Osteocyte (in vitro differentiated cells): Measurements from ENCODE around the gene TMEM181. TPM values are rescaled to one million over a fixed set of nuclear protein-coding genes. Genes with fewer than 3 reads are reported as not detected.

Experiments
- DNase-seq: peaks from one replicate; pipeline ENCODE4 v3.0.0; 2021; ENCODE audit warnings: mixed read lengths; ENCODE audit not compliant: unreplicated experiment; ENCODE audit errors: extremely low spot score
- H3K27ac Mint-ChIP-seq: one replicate; pipeline ENCODE4 v1.8.0; 2021; ENCODE audit warnings: mild to moderate bottlenecking, mixed read lengths; ENCODE audit not compliant: unreplicated experiment
- H3K27me3 Mint-ChIP-seq: one replicate; pipeline ENCODE4 v1.8.0; 2021; ENCODE audit warnings: mixed read lengths; ENCODE audit not compliant: unreplicated experiment
- H3K36me3 Mint-ChIP-seq: one replicate; pipeline ENCODE4 v1.8.0; 2021; ENCODE audit warnings: mixed read lengths; ENCODE audit not compliant: unreplicated experiment
- H3K4me1 Mint-ChIP-seq: one replicate; pipeline ENCODE4 v1.8.0; 2021; ENCODE audit warnings: mixed read lengths; ENCODE audit not compliant: unreplicated experiment
- H3K4me3 Mint-ChIP-seq: one replicate; pipeline ENCODE4 v1.8.0; 2021; ENCODE audit warnings: mild to moderate bottlenecking, moderate library complexity, mixed read lengths; ENCODE audit not compliant: unreplicated experiment
- H3K9me3 Mint-ChIP-seq: one replicate; pipeline ENCODE4 v1.8.0; 2021; ENCODE audit warnings: mixed read lengths; ENCODE audit not compliant: unreplicated experiment
- total RNA-seq: library from RNA; stranded (reverse); gene quantifications from 2 replicates; pipeline ENCODE4 v1.2.1, GENCODE V29; 2021
- TF ChIP-seq, protein P1 (sequence below): fragments of 200-600 bp; sonication (generic); IDR thresholded peaks from 2 replicates; pipeline ENCODE4 v1.5.0; 2021; ENCODE audit warnings: antibody characterized with exemption, mild to moderate bottlenecking, moderate library complexity

The TMEM181 gene
- total RNA-seq, 1 donor from 2014 or later, result 33.5 TPM

- peak overlapping the region; percentile 71 for H3K4me3 Mint-ChIP-seq
- TF ChIP-seq, protein P1, sequence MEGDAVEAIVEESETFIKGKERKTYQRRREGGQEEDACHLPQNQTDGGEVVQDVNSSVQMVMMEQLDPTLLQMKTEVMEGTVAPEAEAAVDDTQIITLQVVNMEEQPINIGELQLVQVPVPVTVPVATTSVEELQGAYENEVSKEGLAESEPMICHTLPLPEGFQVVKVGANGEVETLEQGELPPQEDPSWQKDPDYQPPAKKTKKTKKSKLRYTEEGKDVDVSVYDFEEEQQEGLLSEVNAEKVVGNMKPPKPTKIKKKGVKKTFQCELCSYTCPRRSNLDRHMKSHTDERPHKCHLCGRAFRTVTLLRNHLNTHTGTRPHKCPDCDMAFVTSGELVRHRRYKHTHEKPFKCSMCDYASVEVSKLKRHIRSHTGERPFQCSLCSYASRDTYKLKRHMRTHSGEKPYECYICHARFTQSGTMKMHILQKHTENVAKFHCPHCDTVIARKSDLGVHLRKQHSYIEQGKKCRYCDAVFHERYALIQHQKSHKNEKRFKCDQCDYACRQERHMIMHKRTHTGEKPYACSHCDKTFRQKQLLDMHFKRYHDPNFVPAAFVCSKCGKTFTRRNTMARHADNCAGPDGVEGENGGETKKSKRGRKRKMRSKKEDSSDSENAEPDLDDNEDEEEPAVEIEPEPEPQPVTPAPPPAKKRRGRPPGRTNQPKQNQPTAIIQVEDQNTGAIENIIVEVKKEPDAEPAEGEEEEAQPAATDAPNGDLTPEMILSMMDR, result no peak
- H3K27ac Mint-ChIP-seq, result no peak overlapping the region
- peaks cover 7% of the 10 kb centered on the region for H3K4me1 Mint-ChIP-seq
- peaks cover under 1% of the 10 kb centered on the region for H3K36me3 Mint-ChIP-seq
- peaks cover 10% of the 10 kb centered on the region for H3K27me3 Mint-ChIP-seq
- H3K9me3 Mint-ChIP-seq, result peaks cover 3% of the 10 kb centered on the region
- DNase-seq, result no peak
Measured at GRCh38 chr6:158536891-158537798, 22.7 kb upstream of the TMEM181 start.

DNA sequence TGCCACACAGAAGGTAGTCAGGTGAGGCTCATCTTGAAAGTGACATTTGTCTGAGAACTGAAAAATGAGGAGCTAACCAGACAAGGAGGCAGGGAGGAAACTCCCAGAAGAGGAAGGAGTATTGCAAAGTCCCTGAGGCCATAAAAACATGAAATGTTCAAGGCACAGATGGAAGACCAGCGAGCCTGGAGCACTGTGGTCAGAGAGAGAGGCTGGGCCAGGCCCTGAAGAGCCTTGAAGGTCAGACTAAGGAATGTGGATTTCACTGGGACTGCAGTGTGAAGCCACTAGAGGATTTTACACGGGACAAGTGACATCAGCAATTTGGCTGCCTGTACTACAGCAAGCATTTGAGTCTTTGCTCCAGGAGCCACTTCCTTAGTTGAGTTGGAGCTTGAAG is 21.1 kb upstream of the TMEM181 start:
- peaks cover 9% of the 10 kb centered on the region for H3K27me3 Mint-ChIP-seq
- peaks cover 7% of the 10 kb centered on the region for H3K4me1 Mint-ChIP-seq
- no peaks in the 10 kb centered on the region for H3K36me3 Mint-ChIP-seq
- H3K9me3 Mint-ChIP-seq, result no peaks in the 10 kb centered on the region
- no peak overlapping the region for H3K27ac Mint-ChIP-seq
- DNase-seq, result no peak
- no peak overlapping the region for H3K4me3 Mint-ChIP-seq
- TF ChIP-seq, protein P1, result no peak

GRCh38 chr6:158539413-158539812 is 20.5 kb upstream of the TMEM181 start:
- Mint-ChIP-seq H3K9me3 (no peaks in the 10 kb centered on the region), H3K4me1 (peaks cover 7% of the 10 kb centered on the region), H3K27me3 (peaks cover 9% of the 10 kb centered on the region), H3K4me3 (no peak overlapping the region), H3K36me3 (no peaks in the 10 kb centered on the region), H3K27ac (no peak overlapping the region)
- DNase-seq, result no peak
- TF ChIP-seq, protein P1, result no peak

- no peaks in the 10 kb centered on the region for H3K36me3 Mint-ChIP-seq
- peaks cover 7% of the 10 kb centered on the region for H3K4me1 Mint-ChIP-seq
- H3K27ac Mint-ChIP-seq, result no peak overlapping the region
- no peak for DNase-seq
- H3K27me3 Mint-ChIP-seq, result peaks cover 9% of the 10 kb centered on the region
- no peak overlapping the region for H3K4me3 Mint-ChIP-seq
- H3K9me3 Mint-ChIP-seq, result no peaks in the 10 kb centered on the region
- TF ChIP-seq, protein P1, result no peak
Measured at GRCh38 chr6:158539881-158540280, 20.0 kb upstream of the TMEM181 start.

DNA sequence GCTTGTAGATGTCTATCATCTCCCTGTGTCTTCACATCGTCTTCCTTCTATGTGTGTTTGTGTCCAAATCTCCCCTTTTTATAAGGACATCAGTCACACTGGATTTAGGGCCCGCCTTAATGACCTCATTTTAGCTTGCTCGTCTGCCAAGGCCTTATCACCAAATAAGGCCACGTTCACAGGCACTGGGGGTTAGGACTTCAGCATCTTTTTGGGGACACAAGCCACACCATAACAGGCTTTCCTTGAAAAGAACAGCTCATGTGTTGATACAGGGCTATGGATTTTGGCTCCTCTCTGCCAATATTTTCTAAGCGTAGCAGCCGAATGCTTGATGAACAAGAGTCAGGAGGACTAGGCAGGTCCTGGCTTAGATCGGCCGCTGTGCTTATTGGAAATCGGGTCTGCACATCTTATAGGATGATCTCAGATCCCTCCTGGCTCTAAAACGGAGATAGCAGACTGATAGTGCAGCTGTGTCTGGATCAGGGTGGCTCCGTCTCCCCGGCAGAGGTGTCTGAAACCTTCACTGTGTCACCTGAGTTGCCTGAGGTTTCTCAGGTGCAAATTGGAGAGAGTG is 16.2 kb upstream of the TMEM181 start:
- TF ChIP-seq, protein P1, result no peak
- DNase-seq, result no peak
- Mint-ChIP-seq H3K9me3 (no peaks in the 10 kb centered on the region), H3K27me3 (peaks cover under 1% of the 10 kb centered on the region), H3K36me3 (no peaks in the 10 kb centered on the region), H3K27ac (no peak overlapping the region), H3K4me1 (peaks cover 6% of the 10 kb centered on the region), H3K4me3 (no peak overlapping the region)
